ENCODE measurements around the gene ZNF599.

DNA sequence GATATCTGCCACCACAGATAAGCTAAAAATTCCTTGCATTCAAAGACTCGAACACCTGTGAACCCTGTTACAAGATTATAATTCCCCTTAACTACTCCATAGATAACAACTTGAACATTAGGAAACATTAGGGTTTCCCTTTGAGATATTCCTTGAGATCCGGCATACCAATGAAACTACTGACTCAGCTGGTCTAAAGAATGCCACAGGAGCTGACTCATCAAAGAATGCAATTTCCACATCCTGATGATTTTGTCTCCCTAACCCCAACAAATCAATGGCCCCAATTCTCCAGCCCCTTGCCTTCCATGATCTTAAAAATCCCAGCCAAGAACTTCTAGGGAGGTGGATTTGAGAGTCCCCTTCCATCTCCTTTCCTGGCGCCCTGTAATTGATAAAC lies 35.6 kb upstream of the ZNF599 start:
- TF ChIP-seq, protein P1, sequence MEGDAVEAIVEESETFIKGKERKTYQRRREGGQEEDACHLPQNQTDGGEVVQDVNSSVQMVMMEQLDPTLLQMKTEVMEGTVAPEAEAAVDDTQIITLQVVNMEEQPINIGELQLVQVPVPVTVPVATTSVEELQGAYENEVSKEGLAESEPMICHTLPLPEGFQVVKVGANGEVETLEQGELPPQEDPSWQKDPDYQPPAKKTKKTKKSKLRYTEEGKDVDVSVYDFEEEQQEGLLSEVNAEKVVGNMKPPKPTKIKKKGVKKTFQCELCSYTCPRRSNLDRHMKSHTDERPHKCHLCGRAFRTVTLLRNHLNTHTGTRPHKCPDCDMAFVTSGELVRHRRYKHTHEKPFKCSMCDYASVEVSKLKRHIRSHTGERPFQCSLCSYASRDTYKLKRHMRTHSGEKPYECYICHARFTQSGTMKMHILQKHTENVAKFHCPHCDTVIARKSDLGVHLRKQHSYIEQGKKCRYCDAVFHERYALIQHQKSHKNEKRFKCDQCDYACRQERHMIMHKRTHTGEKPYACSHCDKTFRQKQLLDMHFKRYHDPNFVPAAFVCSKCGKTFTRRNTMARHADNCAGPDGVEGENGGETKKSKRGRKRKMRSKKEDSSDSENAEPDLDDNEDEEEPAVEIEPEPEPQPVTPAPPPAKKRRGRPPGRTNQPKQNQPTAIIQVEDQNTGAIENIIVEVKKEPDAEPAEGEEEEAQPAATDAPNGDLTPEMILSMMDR (IDR thresholded peaks at IDR 0.05): no peak
- no peak for TF ChIP-seq POLR2A (IDR thresholded peaks at IDR 0.05)
